ENCODE results near the gene GCK.

DNA sequence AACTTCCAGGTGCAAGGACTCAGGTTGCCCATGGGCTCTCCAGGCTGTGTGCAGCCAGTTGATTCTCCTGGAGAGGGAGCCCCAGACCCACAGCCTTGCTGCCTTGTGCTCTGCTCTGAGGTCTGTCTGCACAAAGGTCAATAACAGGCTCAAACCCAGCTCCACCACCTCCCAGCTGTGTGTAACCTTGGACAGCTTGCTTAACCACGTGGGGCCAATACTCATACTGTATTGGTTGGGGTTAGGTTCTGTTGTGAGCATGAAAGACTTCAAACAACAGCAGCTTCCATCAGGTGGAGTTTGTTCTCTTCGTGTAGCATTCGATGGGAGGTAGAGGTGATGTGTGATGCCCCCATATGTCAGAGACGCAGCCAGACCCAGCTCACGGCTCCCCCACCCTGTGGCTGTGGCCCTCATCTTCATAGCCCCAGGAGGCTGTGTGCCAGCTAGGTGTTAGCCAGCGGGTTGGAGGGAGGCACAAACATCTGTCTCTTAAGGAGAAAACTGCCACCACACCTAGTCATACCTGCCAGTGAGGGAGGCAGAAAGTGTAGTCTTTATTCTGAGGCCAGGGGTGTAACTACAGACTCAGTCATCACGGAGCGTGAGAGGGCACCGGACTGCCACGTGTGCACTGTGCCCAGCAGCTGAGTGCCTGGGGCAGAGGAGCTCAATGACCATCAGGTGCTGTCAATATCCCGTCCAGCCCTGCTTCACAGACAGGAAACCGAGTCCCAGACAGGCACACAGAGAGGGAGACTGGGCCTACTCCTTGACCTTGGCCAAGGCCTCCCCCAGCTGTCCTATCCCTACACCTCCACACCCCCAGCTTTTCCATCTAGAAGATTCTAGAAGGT, 57.8 kb downstream of the GCK start:
- TF ChIP-seq, protein P1, sequence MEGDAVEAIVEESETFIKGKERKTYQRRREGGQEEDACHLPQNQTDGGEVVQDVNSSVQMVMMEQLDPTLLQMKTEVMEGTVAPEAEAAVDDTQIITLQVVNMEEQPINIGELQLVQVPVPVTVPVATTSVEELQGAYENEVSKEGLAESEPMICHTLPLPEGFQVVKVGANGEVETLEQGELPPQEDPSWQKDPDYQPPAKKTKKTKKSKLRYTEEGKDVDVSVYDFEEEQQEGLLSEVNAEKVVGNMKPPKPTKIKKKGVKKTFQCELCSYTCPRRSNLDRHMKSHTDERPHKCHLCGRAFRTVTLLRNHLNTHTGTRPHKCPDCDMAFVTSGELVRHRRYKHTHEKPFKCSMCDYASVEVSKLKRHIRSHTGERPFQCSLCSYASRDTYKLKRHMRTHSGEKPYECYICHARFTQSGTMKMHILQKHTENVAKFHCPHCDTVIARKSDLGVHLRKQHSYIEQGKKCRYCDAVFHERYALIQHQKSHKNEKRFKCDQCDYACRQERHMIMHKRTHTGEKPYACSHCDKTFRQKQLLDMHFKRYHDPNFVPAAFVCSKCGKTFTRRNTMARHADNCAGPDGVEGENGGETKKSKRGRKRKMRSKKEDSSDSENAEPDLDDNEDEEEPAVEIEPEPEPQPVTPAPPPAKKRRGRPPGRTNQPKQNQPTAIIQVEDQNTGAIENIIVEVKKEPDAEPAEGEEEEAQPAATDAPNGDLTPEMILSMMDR (IDR thresholded peaks at IDR 0.05), result no peak
- TF ChIP-seq POLR2A (IDR thresholded peaks at IDR 0.05), result no peak

Measured in adrenal gland (tissue), 5 donors.